NCI-H2171 treated with DMSO at 0.1 percent for 48 hours (cell line): ENCODE measurements around the gene FLAD1.

ENCODE experiments used
- DNase-seq: peaks from one replicate; lab custom pipeline; 2025; lab: John Stamatoyannopoulos, UW

Gene FLAD1

GRCh38 chr1:155017041-155017945, 34.1 kb downstream of the FLAD1 start:
- DNase-seq, result peak; percentile 89

- no peak for DNase-seq
Measured at GRCh38 chr1:155017946-155018316, 34.8 kb downstream of the FLAD1 start.

- DNase-seq, result peak; percentile 43
Measured at GRCh38 chr1:155018617-155019348, 35.6 kb downstream of the FLAD1 start.

GRCh38 chr1:155019377-155020245, 36.5 kb downstream of the FLAD1 start:
- DNase-seq, result peak; percentile 78

- DNase-seq, result no peak
Measured at GRCh38 chr1:155022136-155022926, 39.2 kb downstream of the FLAD1 start.

GRCh38 chr1:155022927-155023236, 39.7 kb downstream of the FLAD1 start:
- no peak for DNase-seq

- no peak for DNase-seq
Measured at GRCh38 chr1:155023627-155024026, 40.5 kb downstream of the FLAD1 start.

- no peak for DNase-seq
Measured at GRCh38 chr1:155024315-155024714, 41.2 kb downstream of the FLAD1 start.

GRCh38 chr1:155026154-155026553, 43.0 kb downstream of the FLAD1 start:
- DNase-seq, result no peak

- DNase-seq, result no peak
Measured at GRCh38 chr1:155026588-155026987, 43.4 kb downstream of the FLAD1 start.

GRCh38 chr1:155029513-155030242, 46.5 kb downstream of the FLAD1 start:
- no peak for DNase-seq

- DNase-seq, result no peak
Measured at GRCh38 chr1:155030243-155030795, 47.2 kb downstream of the FLAD1 start.

GRCh38 chr1:155030899-155031298, 47.8 kb downstream of the FLAD1 start:
- DNase-seq, result no peak

GRCh38 chr1:155032886-155033285, 49.7 kb downstream of the FLAD1 start:
- DNase-seq, result no peak

GRCh38 chr1:155033524-155033923, 50.4 kb downstream of the FLAD1 start, which contains the start of the genes DCST1 and DCST2:
TSS of gene DCST1 (plus strand) at chr1:155033824. CDS start at chr1:155034037, 213 bp downstream.
TSS of gene DCST2 (minus strand) at chr1:155033781. CDS start at chr1:155033701, 80 bp downstream.
- DNase-seq, result no peak

GRCh38 chr1:155034318-155035208, 51.4 kb downstream of the FLAD1 start:
- DNase-seq, result no peak

GRCh38 chr1:155035936-155036335, 52.8 kb downstream of the FLAD1 start:
- DNase-seq, result no peak

- DNase-seq, result no peak
Measured at GRCh38 chr1:155037043-155037442, 53.9 kb downstream of the FLAD1 start.

- no peak for DNase-seq
Measured at GRCh38 chr1:155037851-155038441, 54.8 kb downstream of the FLAD1 start.
